ENCODE measurements around the gene ZDBF2. TPM values are rescaled to one million over a fixed set of nuclear protein-coding genes. Genes with fewer than 3 reads are reported as not detected.
"Not testable (repeated sequence)": the region's sequence is repeated elsewhere in the genome, so short reads cannot be mapped to it uniquely, and the experiment has no call there.

The ZDBF2 gene
- total and polyA plus RNA-seq, 4 donors: 8.8 to 40.5 (median 19.6) TPM

GRCh38 chr2:206343816-206344215 is 69.4 kb downstream of the ZDBF2 start:
- Histone ChIP-seq H3K9me3 (ENCODE audit: control insufficient read depth, insufficient read depth, low read length) (no peaks in the 10 kb centered on the region), H3K36me3 (ENCODE audit: control insufficient read depth, insufficient read depth, low read length) (no peaks in the 10 kb centered on the region)
- no CpG with 5 or more reads among the region's 1 CpG for WGBS (ENCODE audit: insufficient coverage)

GRCh38 chr2:206345606-206346005 is 71.1 kb downstream of the ZDBF2 start:
- Histone ChIP-seq H3K27me3 (ENCODE audit: control insufficient read depth, insufficient read depth, low read length) (no peaks in the 10 kb centered on the region), H3K36me3 (ENCODE audit: control insufficient read depth, insufficient read depth, low read length) (no peaks in the 10 kb centered on the region)
- 60% methylated on average over 2 of the region's 3 CpGs for WGBS (ENCODE audit: insufficient coverage)

More at GRCh38 chr2:206343816-206344215, 69.4 kb downstream of the ZDBF2 start:
- H3K27ac ChIP-seq (ENCODE audit: low read depth, low read length): no peak overlapping the region
- H3K4me3 ChIP-seq (ENCODE audit: low read depth, low read length): no peak overlapping the region
- no peaks in the 10 kb centered on the region for H3K4me1 ChIP-seq (ENCODE audit: control insufficient read depth, insufficient read depth, low read length)
- no peak for DNase-seq (ENCODE audit: low read depth in 4 of 6, low spot score in 6 of 6)
- no peaks in the 10 kb centered on the region for H3K27me3 ChIP-seq (ENCODE audit: control insufficient read depth, insufficient read depth, low read length)

DNA sequence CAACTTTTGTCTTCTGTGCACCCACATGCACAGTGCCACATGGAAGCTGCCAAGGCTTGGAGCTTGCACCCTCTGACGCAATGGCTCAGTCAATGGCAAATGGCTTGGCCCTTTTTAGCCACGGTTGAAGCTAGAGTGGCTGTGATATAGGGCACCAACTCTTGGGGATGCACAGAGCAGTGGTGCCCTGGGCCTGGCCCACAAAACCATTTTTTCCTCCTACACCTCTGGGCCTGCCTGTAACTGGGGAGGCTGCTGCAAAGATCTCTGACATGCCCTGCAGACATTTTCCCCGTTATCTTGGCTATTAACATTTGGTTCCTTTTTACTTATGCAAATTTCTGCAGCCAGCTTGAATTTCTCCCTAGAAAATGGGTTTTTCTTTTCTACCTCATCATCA is 74.9 kb downstream of the ZDBF2 start:
- no peaks in the 10 kb centered on the region for H3K27me3 ChIP-seq (ENCODE audit: control insufficient read depth, insufficient read depth, low read length)
- WGBS (ENCODE audit: insufficient coverage): 93% methylated on average over 3 of the region's 3 CpGs

More at GRCh38 chr2:206345606-206346005, 71.1 kb downstream of the ZDBF2 start:
- DNase-seq (ENCODE audit: low read depth in 4 of 6, low spot score in 6 of 6): no peak
- no peak overlapping the region for H3K4me3 ChIP-seq (ENCODE audit: low read depth, low read length)
- no peak overlapping the region for H3K27ac ChIP-seq (ENCODE audit: low read depth, low read length)
- peaks cover 2% of the 10 kb centered on the region for H3K9me3 ChIP-seq (ENCODE audit: control insufficient read depth, insufficient read depth, low read length)
- H3K4me1 ChIP-seq (ENCODE audit: control insufficient read depth, insufficient read depth, low read length): no peaks in the 10 kb centered on the region

DNA sequence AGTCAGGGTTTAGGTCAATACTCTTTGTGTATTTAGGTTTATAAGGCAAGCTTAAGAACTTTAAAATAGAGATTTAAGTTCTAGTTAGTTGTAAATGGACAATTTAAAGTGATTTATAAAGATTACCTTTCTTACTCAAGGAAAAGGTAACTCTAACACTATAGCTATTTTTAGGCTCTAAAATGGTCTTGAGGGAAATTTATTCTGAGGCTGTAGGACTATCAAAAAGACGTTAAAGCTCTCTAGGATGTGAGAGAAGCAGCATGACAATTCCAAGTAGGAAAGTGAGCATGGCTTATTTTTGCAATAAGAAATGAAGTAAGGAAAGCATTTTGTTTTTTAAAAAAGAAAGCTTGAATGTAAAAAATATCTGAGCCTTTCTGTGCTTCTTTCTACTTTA is 78.1 kb downstream of the ZDBF2 start:
- H3K36me3 ChIP-seq (ENCODE audit: control insufficient read depth, insufficient read depth, low read length): no peaks in the 10 kb centered on the region
- no peak overlapping the region for H3K4me3 ChIP-seq (ENCODE audit: low read depth, low read length)
- H3K4me1 ChIP-seq (ENCODE audit: control insufficient read depth, insufficient read depth, low read length): no peaks in the 10 kb centered on the region
- H3K27ac ChIP-seq (ENCODE audit: low read depth, low read length): no peak overlapping the region
- WGBS (ENCODE audit: insufficient coverage): 22% methylated on average over 1 of the region's 1 CpG
- no peaks in the 10 kb centered on the region for H3K27me3 ChIP-seq (ENCODE audit: control insufficient read depth, insufficient read depth, low read length)
- H3K9me3 ChIP-seq (ENCODE audit: control insufficient read depth, insufficient read depth, low read length): peaks cover 2% of the 10 kb centered on the region
- peak in 1 of 6 donors; percentile 89 for DNase-seq (ENCODE audit: low read depth in 4 of 6, low spot score in 6 of 6)

More for the DNA sequence above, 74.9 kb downstream of the ZDBF2 start:
- no peak for DNase-seq (ENCODE audit: low read depth in 4 of 6, low spot score in 6 of 6)
- Histone ChIP-seq H3K4me3 (ENCODE audit: low read depth, low read length) (no peak overlapping the region), H3K9me3 (ENCODE audit: control insufficient read depth, insufficient read depth, low read length) (peaks cover 2% of the 10 kb centered on the region), H3K27ac (ENCODE audit: low read depth, low read length) (no peak overlapping the region), H3K4me1 (ENCODE audit: control insufficient read depth, insufficient read depth, low read length) (no peaks in the 10 kb centered on the region), H3K36me3 (ENCODE audit: control insufficient read depth, insufficient read depth, low read length) (no peaks in the 10 kb centered on the region)

DNA sequence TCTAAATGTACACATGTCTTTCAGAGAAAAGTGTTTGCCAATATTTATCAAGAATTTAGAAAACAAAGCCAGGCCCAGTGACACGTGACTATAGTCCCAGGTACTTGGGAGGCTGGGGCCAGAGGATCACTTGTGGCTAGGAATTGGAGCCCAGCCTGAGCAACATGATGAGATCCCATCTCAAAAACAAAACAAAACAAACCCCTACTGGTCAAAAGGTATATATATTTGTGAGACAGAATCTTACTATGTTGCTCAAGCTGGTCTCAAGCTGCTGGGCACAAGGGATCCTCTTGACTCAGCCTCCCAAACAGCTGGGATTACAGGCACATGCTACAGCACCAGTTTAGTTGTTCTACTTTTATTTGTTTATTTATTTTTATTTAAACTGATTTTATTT is 79.2 kb downstream of the ZDBF2 start:
- H3K27ac ChIP-seq (ENCODE audit: low read depth, low read length): no peak overlapping the region
- peaks cover 2% of the 10 kb centered on the region for H3K9me3 ChIP-seq (ENCODE audit: control insufficient read depth, insufficient read depth, low read length)
- no peak overlapping the region for H3K4me3 ChIP-seq (ENCODE audit: low read depth, low read length)
- H3K36me3 ChIP-seq (ENCODE audit: control insufficient read depth, insufficient read depth, low read length): no peaks in the 10 kb centered on the region
- no CpG with 5 or more reads among the region's 1 CpG for WGBS (ENCODE audit: insufficient coverage)
- DNase-seq (ENCODE audit: low read depth in 4 of 6, low spot score in 6 of 6): no peak
- no peaks in the 10 kb centered on the region for H3K27me3 ChIP-seq (ENCODE audit: control insufficient read depth, insufficient read depth, low read length)
- no peaks in the 10 kb centered on the region for H3K4me1 ChIP-seq (ENCODE audit: control insufficient read depth, insufficient read depth, low read length)

- WGBS (ENCODE audit: insufficient coverage): 83% methylated on average over 3 of the region's 6 CpGs
- H3K27me3 ChIP-seq (ENCODE audit: control insufficient read depth, insufficient read depth, low read length): no peaks in the 10 kb centered on the region
- H3K27ac ChIP-seq (ENCODE audit: low read depth, low read length): no peak overlapping the region
- no peaks in the 10 kb centered on the region for H3K36me3 ChIP-seq (ENCODE audit: control insufficient read depth, insufficient read depth, low read length)
- no peak for DNase-seq (ENCODE audit: low read depth in 4 of 6, low spot score in 6 of 6)
- no peaks in the 10 kb centered on the region for H3K4me1 ChIP-seq (ENCODE audit: control insufficient read depth, insufficient read depth, low read length)
- no peak overlapping the region for H3K4me3 ChIP-seq (ENCODE audit: low read depth, low read length)
- peaks cover 2% of the 10 kb centered on the region for H3K9me3 ChIP-seq (ENCODE audit: control insufficient read depth, insufficient read depth, low read length)
These were observed 79.7 kb downstream of the ZDBF2 start for GRCh38 chr2:206354129-206354528.

- not testable (repeated sequence) for H3K36me3 ChIP-seq (ENCODE audit: control insufficient read depth, insufficient read depth, low read length); DNase-seq (ENCODE audit: low read depth in 4 of 6, low spot score in 6 of 6); H3K9me3 ChIP-seq (ENCODE audit: control insufficient read depth, insufficient read depth, low read length); H3K4me1 ChIP-seq (ENCODE audit: control insufficient read depth, insufficient read depth, low read length); H3K27ac ChIP-seq (ENCODE audit: low read depth, low read length); H3K27me3 ChIP-seq (ENCODE audit: control insufficient read depth, insufficient read depth, low read length); H3K4me3 ChIP-seq (ENCODE audit: low read depth, low read length)
- WGBS (ENCODE audit: insufficient coverage): 91% methylated on average over 15 of the region's 29 CpGs
These were observed 82.4 kb downstream of the ZDBF2 start for GRCh38 chr2:206356840-206357239.

DNA sequence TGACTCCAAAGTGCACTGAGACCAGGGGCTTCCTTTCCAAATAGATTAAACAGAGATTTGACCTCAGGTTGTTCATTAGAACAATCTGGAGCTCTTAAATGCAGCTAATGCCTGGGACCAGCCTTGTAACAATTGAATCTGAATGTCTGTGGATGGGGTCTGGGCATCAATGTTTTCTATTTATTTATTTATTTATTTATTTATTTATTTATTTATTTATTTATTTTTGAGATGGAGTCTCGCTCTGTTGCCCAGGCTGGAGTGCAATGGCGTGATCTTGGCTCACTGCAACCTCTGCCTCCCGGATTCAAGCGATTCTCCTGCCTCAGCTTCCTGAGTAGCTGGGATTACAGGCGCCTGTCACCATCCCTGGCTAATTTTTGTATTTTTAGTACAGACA is 86.4 kb downstream of the ZDBF2 start:
- H3K9me3 ChIP-seq (ENCODE audit: control insufficient read depth, insufficient read depth, low read length); H3K27ac ChIP-seq (ENCODE audit: low read depth, low read length); H3K4me3 ChIP-seq (ENCODE audit: low read depth, low read length); H3K27me3 ChIP-seq (ENCODE audit: control insufficient read depth, insufficient read depth, low read length); DNase-seq (ENCODE audit: low read depth in 4 of 6, low spot score in 6 of 6); H3K36me3 ChIP-seq (ENCODE audit: control insufficient read depth, insufficient read depth, low read length); H3K4me1 ChIP-seq (ENCODE audit: control insufficient read depth, insufficient read depth, low read length): not testable (repeated sequence)
- WGBS (ENCODE audit: insufficient coverage): no CpG with 5 or more reads among the region's 5 CpGs

DNA sequence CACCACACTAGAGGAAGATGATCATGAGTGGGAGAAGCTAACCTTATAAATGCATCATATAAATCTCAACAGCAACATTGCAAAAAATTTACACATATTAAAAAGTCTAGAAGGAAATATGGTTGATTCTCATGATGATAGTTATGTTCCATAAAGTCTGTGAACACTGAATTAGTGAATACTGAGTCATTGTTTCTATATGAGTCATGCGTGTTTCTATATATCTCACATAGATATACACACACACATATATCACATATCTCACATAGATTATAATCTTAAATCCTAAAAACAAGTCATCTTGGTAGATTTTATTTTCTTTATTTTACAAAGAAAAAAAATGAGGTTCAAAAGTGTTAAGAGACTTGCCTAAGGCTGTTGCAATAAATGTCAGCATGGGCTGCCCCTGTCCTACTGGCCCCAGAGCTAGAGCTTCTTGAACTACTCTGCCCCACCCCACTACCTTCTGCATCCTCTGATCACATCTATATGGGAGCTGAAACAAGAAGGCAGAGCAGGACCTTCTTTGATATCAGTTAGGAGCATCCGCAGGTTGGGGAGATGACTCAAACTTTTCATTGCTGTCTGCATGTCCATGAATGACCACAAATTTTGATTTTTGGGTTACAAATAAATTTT is 87.1 kb downstream of the ZDBF2 start:
- no peaks in the 10 kb centered on the region for H3K9me3 ChIP-seq (ENCODE audit: control insufficient read depth, insufficient read depth, low read length)
- H3K4me1 ChIP-seq (ENCODE audit: control insufficient read depth, insufficient read depth, low read length): no peaks in the 10 kb centered on the region
- H3K36me3 ChIP-seq (ENCODE audit: control insufficient read depth, insufficient read depth, low read length): no peaks in the 10 kb centered on the region
- no peak overlapping the region for H3K27ac ChIP-seq (ENCODE audit: low read depth, low read length)
- no peak for DNase-seq (ENCODE audit: low read depth in 4 of 6, low spot score in 6 of 6)
- H3K27me3 ChIP-seq (ENCODE audit: control insufficient read depth, insufficient read depth, low read length): no peaks in the 10 kb centered on the region
- no peak overlapping the region for H3K4me3 ChIP-seq (ENCODE audit: low read depth, low read length)
- WGBS (ENCODE audit: insufficient coverage): no CpG with 5 or more reads among the region's 2 CpGs
